SK-N-SH (cell line): Measurements from ENCODE around the gene CEBPA. TPM values are rescaled to one million over a fixed set of nuclear protein-coding genes. Genes with fewer than 3 reads are reported as not detected.

Source experiments
- CTCF ChIA-PET: fragments of 300-600, 350-600 bp; formaldehyde crosslinking; extraction: SDS; loops from one replicate; lab custom pipeline; 2021; lab: Yijun Ruan, JAX
- POLR2A ChIA-PET: fragments of 350-600 bp; sonication (Branson Sonifier 250); formaldehyde crosslinking; extraction: SDS; loops from one replicate; lab custom pipeline; 2020; ENCODE audit warnings: antibody characterized with exemption, inconsistent platforms; lab: Yijun Ruan, JAX
- DNase-seq: peaks from one replicate; pipeline ENCODE4 v3.0.0; 2012
- H2AFZ ChIP-seq: fragments of 200-600 bp; sonication (generic); 2 replicates; pipeline ENCODE4 v1.8.1; 2016; ENCODE audit warnings: antibody characterized with exemption, mild to moderate bottlenecking, low read depth
- H3F3A ChIP-seq: fragments of 200-600 bp; sonication (generic); replicated peaks from 2 replicates; pipeline ENCODE3; 2016; ENCODE audit warnings: antibody characterized with exemption, mild to moderate bottlenecking; ENCODE audit not compliant: insufficient read depth
- H3K27ac ChIP-seq, 2 experiments: fragments of 200-500 bp in 1 of 2; fragments of 200-600 bp in 1 of 2; sonication (Bioruptor generic) in 1 of 2; sonication (generic), shearing (Covaris generic) in 1 of 2; 2 replicates each; pipeline versions ENCODE4 v1.5.1 to v1.6.1; 2014 to 2016; ENCODE audit warnings: low read depth in 2 of 2, inconsistent platforms in 1 of 2, low read length in 1 of 2, mild to moderate bottlenecking in 1 of 2, mixed read lengths in 1 of 2
- H3K27me3 ChIP-seq: fragments of 200-600 bp; sonication (generic), shearing (Covaris generic); 2 replicates; pipeline ENCODE4 v1.6.1; 2016; ENCODE audit warnings: mixed run types; ENCODE audit not compliant: insufficient read depth
- H3K36me3 ChIP-seq, 2 experiments: fragments of 200-500 bp in 1 of 2; fragments of 200-600 bp in 1 of 2; sonication (Bioruptor generic) in 1 of 2; sonication (generic) in 1 of 2; replicated peaks in 1 of 2; 2 replicates each; pipeline versions ENCODE3 to v1.5.1; 2014 to 2016; ENCODE audit warnings: low read length in 1 of 2, mild to moderate bottlenecking in 1 of 2; ENCODE audit not compliant: insufficient read depth in 2 of 2, control insufficient read depth in 1 of 2
- H3K4me1 ChIP-seq, 2 experiments: fragments of 200-500 bp in 1 of 2; fragments of 200-600 bp in 1 of 2; sonication (Bioruptor generic) in 1 of 2; sonication (generic), shearing (Covaris generic) in 1 of 2; 2 replicates each; pipeline versions ENCODE4 v1.5.1 to v1.6.1; 2014 to 2016; ENCODE audit warnings: low read depth in 1 of 2, low read length in 1 of 2, mixed run types in 1 of 2; ENCODE audit not compliant: insufficient read depth in 2 of 2, control insufficient read depth in 1 of 2
- H3K4me2 ChIP-seq: fragments of 200-600 bp; sonication (generic), shearing (Covaris generic); 2 replicates; pipeline ENCODE4 v1.6.1; 2017; ENCODE audit warnings: mixed run types
- H3K4me3 ChIP-seq, 2 experiments: fragments of 200-500 bp in 1 of 2; fragments of 200-600 bp in 1 of 2; sonication (Bioruptor generic) in 1 of 2; sonication (generic), shearing (Covaris generic) in 1 of 2; 2 replicates each; pipeline versions ENCODE4 v1.5.1 to v1.8.1; 2014 to 2016; ENCODE audit warnings: low read depth in 2 of 2, inconsistent platforms in 1 of 2, low read length in 1 of 2, mild to moderate bottlenecking in 1 of 2, mixed read lengths in 1 of 2, moderate library complexity in 1 of 2
- H3K79me2 ChIP-seq: fragments of 200-600 bp; sonication (generic); 2 replicates; pipeline ENCODE4 v1.8.1; 2017; ENCODE audit warnings: mild to moderate bottlenecking; ENCODE audit not compliant: insufficient read depth
- H3K9ac ChIP-seq: fragments of 200-600 bp; sonication (generic); 2 replicates; pipeline ENCODE4 v1.6.1; 2017; ENCODE audit warnings: mixed run types
- H3K9me2 ChIP-seq: fragments of 200-600 bp; sonication (generic); 2 replicates; pipeline ENCODE4 v1.6.1; 2017; ENCODE audit warnings: mixed run types
- H3K9me3 ChIP-seq: fragments of 200-600 bp; sonication (generic); 2 replicates; pipeline ENCODE4 v1.6.1; 2017; ENCODE audit warnings: mixed run types, mild to moderate bottlenecking, moderate library complexity
- H4K20me1 ChIP-seq: fragments of 200-600 bp; sonication (generic); 2 replicates; pipeline ENCODE4 v1.6.1; 2017; ENCODE audit warnings: mild to moderate bottlenecking, mixed run types; ENCODE audit not compliant: insufficient read depth
- CHD2 ChIP-seq: fragments of 150-350 bp; IDR thresholded peaks from 2 replicates; pipeline ENCODE4 v1.6.1; 2018; ENCODE audit warnings: low read length; ENCODE audit not compliant: partially characterized antibody
- ELF1 ChIP-seq: IDR thresholded peaks from 2 replicates; pipeline ENCODE4 v1.4.0; 2012
- EZH2phosphoT487 ChIP-seq: fragments of 200-600 bp; sonication (generic); IDR thresholded peaks from 2 replicates; pipeline ENCODE4 v1.6.1; 2017; ENCODE audit warnings: low read depth, mixed run types, mild to moderate bottlenecking, antibody characterized with exemption, moderate library complexity, borderline replicate concordance
- FOSL2 ChIP-seq: IDR thresholded peaks from 2 replicates; pipeline ENCODE4 v1.4.0; 2012; ENCODE audit warnings: low read depth, mild to moderate bottlenecking, moderate library complexity, borderline replicate concordance
- FOXJ3 ChIP-seq: sonication (generic); formaldehyde crosslinking; IDR thresholded peaks from 2 replicates; pipeline ENCODE4 v1.5.1; 2020; ENCODE audit warnings: mild to moderate bottlenecking, missing genetic modification reagents
- FOXM1 ChIP-seq: IDR thresholded peaks from 2 replicates; pipeline ENCODE4 v1.4.0; 2012; ENCODE audit warnings: low read depth, mild to moderate bottlenecking
- GABPA ChIP-seq: IDR thresholded peaks from 2 replicates; pipeline ENCODE4 v1.4.0; 2012; ENCODE audit warnings: low read depth, mild to moderate bottlenecking
- IRF3 ChIP-seq: fragments of 150-350 bp; IDR thresholded peaks from 2 replicates; pipeline ENCODE4 v1.6.1; 2016; ENCODE audit warnings: mild to moderate bottlenecking, low read depth, low read length
- NFIC ChIP-seq: IDR thresholded peaks from 2 replicates; pipeline ENCODE4 v1.4.0; 2012; ENCODE audit warnings: borderline replicate concordance
- NRF1 ChIP-seq: IDR thresholded peaks from 2 replicates; pipeline ENCODE4 v1.6.1; 2012; ENCODE audit warnings: low read depth, mild to moderate bottlenecking, low read length
- POLR2AphosphoS5 ChIP-seq: IDR thresholded peaks from 2 replicates; pipeline ENCODE4 v1.6.1; 2012; ENCODE audit warnings: low read depth, low read length
- RCOR1 ChIP-seq: fragments of 150-350 bp; IDR thresholded peaks from 2 replicates; pipeline ENCODE4 v1.6.1; 2017; ENCODE audit warnings: antibody characterized with exemption, low read length
- REST ChIP-seq: IDR thresholded peaks from 2 replicates; pipeline ENCODE4 v1.6.1; 2012; ENCODE audit warnings: mild to moderate bottlenecking, low read depth, low read length, moderate library complexity
- RXRA ChIP-seq: IDR thresholded peaks from 2 replicates; pipeline ENCODE4 v1.4.0; 2012; ENCODE audit warnings: low read depth, mild to moderate bottlenecking, borderline replicate concordance
- SIN3A ChIP-seq: IDR thresholded peaks from 2 replicates; pipeline ENCODE4 v1.6.1; 2012; ENCODE audit warnings: low read depth, mild to moderate bottlenecking, low read length, moderate library complexity, borderline replicate concordance
- USF1 ChIP-seq: IDR thresholded peaks from 2 replicates; pipeline ENCODE4 v1.4.0; 2012; ENCODE audit warnings: low read depth, borderline replicate concordance
- USF2 ChIP-seq: fragments of 150-350 bp; IDR thresholded peaks from 2 replicates; pipeline ENCODE4 v1.6.1; 2017; ENCODE audit warnings: antibody characterized with exemption, low read length, low read depth, borderline replicate concordance
- YY1 ChIP-seq: IDR thresholded peaks from 2 replicates; pipeline ENCODE4 v1.4.0; 2012; ENCODE audit warnings: low read depth, mild to moderate bottlenecking
- WGBS: methylation state at CpG from one replicate; pipeline ENCODE4 v1.1.6; 2017; ENCODE audit warnings: low lambda C conversion rate; 5-methylcytosine and 5-hydroxymethylcytosine counted together
- polyA plus RNA-seq, 3 experiments: library from polyadenylated mRNA; depleted of rRNA; stranded (reverse); fragments of >200 nt; gene quantifications; 2 replicates each; pipeline ENCODE4 v1.2.3, GENCODE V29; 2012

Gene CEBPA
- polyA plus RNA-seq, 1 of the 3 experiments (the other 2 are of a cell fraction): 0.15 TPM

GRCh38 chr19:33289261-33289660 lies 13.1 kb downstream of the CEBPA start:
- Histone ChIP-seq H3K4me1 (peaks cover 0 to 19% of the 10 kb centered on the region in 2 experiments; a peak in 1 of 4 replicates), H3K9me2 (no peaks in the 10 kb centered on the region), H2AFZ (no peak overlapping the region), H3K9ac (no peak overlapping the region), H3K4me3 (no peak overlapping the region), H3K27me3 (0 out of 2 replicates have a peak, but pooled peaks cover 5% of the 10 kb centered on the region), H3K36me3 (no peaks in the 10 kb centered on the region), H3K79me2 (no peaks in the 10 kb centered on the region), H4K20me1 (no peaks in the 10 kb centered on the region), H3K27ac (no peak overlapping the region), H3K9me3 (peaks cover 4% of the 10 kb centered on the region; the same call in 1 of the 2 replicates), H3F3A (no peaks in the 10 kb centered on the region), H3K4me2 (no peak overlapping the region)
- no peak for TF ChIP-seq SIN3A
- no peak for TF ChIP-seq CHD2
- TF ChIP-seq REST: no peak
- TF ChIP-seq FOSL2: no peak
- TF ChIP-seq RXRA: no peak
- no peak for TF ChIP-seq IRF3
- no peak for TF ChIP-seq YY1
- TF ChIP-seq USF1: no peak
- no peak for TF ChIP-seq FOXJ3 (CRISPR knock-in tag)
- no peak for TF ChIP-seq POLR2AphosphoS5
- no peak for TF ChIP-seq FOXM1
- DNase-seq: no peak
- ChIA-PET CTCF (interaction anchor here (1.0 kb wide), 1 partner anchor 48 kb away, joined by 3 read pairs; no protein-coding TSS in a partner anchor), POLR2A (no interaction called here)

GRCh38 chr19:33288666-33289065 lies 13.7 kb downstream of the CEBPA start:
- CTCF ChIA-PET: no interaction called here

More at GRCh38 chr19:33288666-33289065, 13.7 kb downstream of the CEBPA start:
- Histone ChIP-seq H3K79me2 (no peaks in the 10 kb centered on the region), H3K27me3 (0 out of 2 replicates have a peak, but pooled peaks cover 5% of the 10 kb centered on the region), H3K4me3 (no peak overlapping the region), H3K27ac (no peak overlapping the region), H3F3A (no peaks in the 10 kb centered on the region), H3K4me2 (no peak overlapping the region), H3K9me2 (no peaks in the 10 kb centered on the region), H3K4me1 (peaks cover 0 to 14% of the 10 kb centered on the region in 2 experiments; a peak in 1 of 4 replicates), H3K9ac (no peak overlapping the region), H2AFZ (no peak overlapping the region), H4K20me1 (no peaks in the 10 kb centered on the region), H3K36me3 (no peaks in the 10 kb centered on the region), H3K9me3 (peaks cover 4% of the 10 kb centered on the region; the same call in 1 of the 2 replicates)
- DNase-seq: no peak
- POLR2A ChIA-PET: no interaction called here
- 3% methylated on average over 1 of the region's 1 CpG for WGBS
- TF ChIP-seq NRF1: no peak
- TF ChIP-seq CHD2: no peak
- TF ChIP-seq ELF1: no peak
- TF ChIP-seq EZH2phosphoT487: no peak
- no peak for TF ChIP-seq GABPA
- TF ChIP-seq RCOR1: no peak
- TF ChIP-seq NFIC: no peak
- TF ChIP-seq USF2: no peak
- no peak for TF ChIP-seq RXRA
